Osteoblast (primary cell): ENCODE data around the gene NINJ1. TPM values are rescaled to one million over a fixed set of nuclear protein-coding genes. Genes with fewer than 3 reads are reported as not detected.

ENCODE experiments used
- DNase-seq: peaks from one replicate; pipeline ENCODE4 v3.0.0; 2011; ENCODE audit warnings: low spot score, mixed read lengths; ENCODE audit not compliant: insufficient read length; ENCODE audit errors: missing footprints
- H2AFZ ChIP-seq: 2 replicates; pipeline ENCODE4 v1.6.0; 2011; ENCODE audit warnings: mild to moderate bottlenecking, low read length
- H3K27ac ChIP-seq: 2 replicates; pipeline ENCODE4 v1.5.1; 2011; ENCODE audit warnings: mild to moderate bottlenecking, low read depth, low read length, moderate library complexity
- H3K27me3 ChIP-seq: 2 replicates; pipeline ENCODE4 v1.6.0; 2012; ENCODE audit warnings: mild to moderate bottlenecking, control low read depth, inconsistent platforms, low read length, moderate library complexity; ENCODE audit not compliant: insufficient read depth
- H3K36me3 ChIP-seq: 2 replicates; pipeline ENCODE4 v1.5.1; 2011; ENCODE audit warnings: mild to moderate bottlenecking, low read length, control low read depth, moderate library complexity; ENCODE audit not compliant: insufficient read depth
- H3K4me1 ChIP-seq: 2 replicates; pipeline ENCODE4 v1.5.1; 2011; ENCODE audit warnings: mild to moderate bottlenecking, low read length, control low read depth, moderate library complexity; ENCODE audit not compliant: insufficient read depth
- H3K4me2 ChIP-seq: 2 replicates; pipeline ENCODE4 v1.6.0; 2011; ENCODE audit warnings: mild to moderate bottlenecking, low read length; ENCODE audit not compliant: insufficient read depth
- H3K4me3 ChIP-seq: fragments of 200-600 bp; sonication (generic); 3 replicates; pipeline ENCODE4 v1.5.1; 2012; ENCODE audit warnings: mild to moderate bottlenecking, low read length, inconsistent platforms; ENCODE audit not compliant: insufficient read depth
- H3K79me2 ChIP-seq: 2 replicates; pipeline ENCODE4 v1.6.0; 2012; ENCODE audit warnings: mild to moderate bottlenecking, low read length, control low read depth, inconsistent platforms; ENCODE audit not compliant: insufficient read depth
- H3K9me3 ChIP-seq: 2 replicates; pipeline ENCODE4 v1.5.1; 2011; ENCODE audit warnings: low read depth, low read length, control low read depth
- H4K20me1 ChIP-seq: 2 replicates; pipeline ENCODE4 v1.6.0; 2012; ENCODE audit warnings: mild to moderate bottlenecking, low read length, control low read depth; ENCODE audit not compliant: insufficient read depth
- total RNA-seq: library from RNA; depleted of rRNA; stranded (reverse); fragments of >200 nt; gene quantifications from 2 replicates; pipeline ENCODE4 v1.2.3, GENCODE V29; 2012
- TF ChIP-seq, protein P1 (sequence below): IDR thresholded peaks from 2 replicates; pipeline ENCODE4 v1.5.1; 2011; ENCODE audit warnings: mild to moderate bottlenecking, low read depth, low read length, moderate library complexity; ENCODE audit errors: extremely low read depth

The NINJ1 gene
- total RNA-seq, 1 donor: 34.7 TPM

- Histone ChIP-seq H4K20me1 (no peaks in the 10 kb centered on the region), H3K27ac (no peak overlapping the region), H2AFZ (peak overlapping the region; percentile 91), H3K36me3 (no peaks in the 10 kb centered on the region), H3K27me3 (no peaks in the 10 kb centered on the region), H3K4me1 (no peaks in the 10 kb centered on the region), H3K4me3 (no peak overlapping the region), H3K9me3 (no peaks in the 10 kb centered on the region), H3K79me2 (no peaks in the 10 kb centered on the region), H3K4me2 (no peak overlapping the region)
- TF ChIP-seq, protein P1, sequence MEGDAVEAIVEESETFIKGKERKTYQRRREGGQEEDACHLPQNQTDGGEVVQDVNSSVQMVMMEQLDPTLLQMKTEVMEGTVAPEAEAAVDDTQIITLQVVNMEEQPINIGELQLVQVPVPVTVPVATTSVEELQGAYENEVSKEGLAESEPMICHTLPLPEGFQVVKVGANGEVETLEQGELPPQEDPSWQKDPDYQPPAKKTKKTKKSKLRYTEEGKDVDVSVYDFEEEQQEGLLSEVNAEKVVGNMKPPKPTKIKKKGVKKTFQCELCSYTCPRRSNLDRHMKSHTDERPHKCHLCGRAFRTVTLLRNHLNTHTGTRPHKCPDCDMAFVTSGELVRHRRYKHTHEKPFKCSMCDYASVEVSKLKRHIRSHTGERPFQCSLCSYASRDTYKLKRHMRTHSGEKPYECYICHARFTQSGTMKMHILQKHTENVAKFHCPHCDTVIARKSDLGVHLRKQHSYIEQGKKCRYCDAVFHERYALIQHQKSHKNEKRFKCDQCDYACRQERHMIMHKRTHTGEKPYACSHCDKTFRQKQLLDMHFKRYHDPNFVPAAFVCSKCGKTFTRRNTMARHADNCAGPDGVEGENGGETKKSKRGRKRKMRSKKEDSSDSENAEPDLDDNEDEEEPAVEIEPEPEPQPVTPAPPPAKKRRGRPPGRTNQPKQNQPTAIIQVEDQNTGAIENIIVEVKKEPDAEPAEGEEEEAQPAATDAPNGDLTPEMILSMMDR: no peak
- DNase-seq: peak; percentile 69
Observed at GRCh38 chr9:93143830-93144530, 9.9 kb upstream of the NINJ1 start.

DNA sequence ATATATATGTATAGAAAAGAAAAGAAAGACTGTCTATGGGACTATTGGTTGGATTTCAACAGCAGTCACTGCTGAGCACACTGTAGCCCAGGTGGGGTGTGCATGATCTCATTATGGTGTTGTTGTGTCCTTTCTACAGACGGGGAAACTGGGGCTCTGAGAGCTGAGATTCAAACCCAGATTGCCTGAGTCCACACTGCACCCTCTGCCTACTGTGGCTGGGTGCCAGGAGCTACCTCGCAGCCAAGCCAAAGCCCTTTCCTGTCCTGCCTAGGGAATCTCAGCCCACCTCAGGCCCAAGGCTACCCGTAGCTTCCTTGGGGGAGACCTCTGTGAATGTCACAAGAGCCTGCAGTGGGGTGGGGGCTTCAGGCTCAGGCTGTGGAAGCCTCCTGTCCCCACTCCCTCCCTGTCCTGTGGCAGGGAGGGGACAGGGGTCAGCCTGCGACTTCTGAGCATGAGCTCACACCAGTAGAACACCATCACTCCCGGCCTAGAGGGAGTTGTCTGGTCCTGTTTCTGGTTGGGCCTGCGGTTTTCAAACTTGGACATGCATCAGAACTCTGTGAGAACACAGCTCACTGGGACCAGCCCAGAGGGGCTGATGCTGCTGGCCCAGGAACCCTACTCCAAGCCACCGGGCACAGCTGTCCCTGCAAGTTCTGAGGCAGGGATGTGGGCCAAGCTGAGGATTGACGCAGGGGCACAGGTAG, 7.9 kb upstream of the NINJ1 start:
- TF ChIP-seq, protein P1: no peak

GRCh38 chr9:93139365-93140182, 5.5 kb upstream of the NINJ1 start:
- TF ChIP-seq, protein P1: no peak
- DNase-seq: peak; percentile 82
- H3K4me3 ChIP-seq: no peak overlapping the region

More for the DNA sequence above, 7.9 kb upstream of the NINJ1 start:
- Histone ChIP-seq H4K20me1 (no peaks in the 10 kb centered on the region), H3K36me3 (no peaks in the 10 kb centered on the region), H3K79me2 (no peaks in the 10 kb centered on the region), H3K9me3 (no peaks in the 10 kb centered on the region), H3K27ac (no peak overlapping the region), H3K27me3 (no peaks in the 10 kb centered on the region), H2AFZ (peak overlapping the region; percentile 22), H3K4me2 (no peak overlapping the region), H3K4me1 (no peaks in the 10 kb centered on the region), H3K4me3 (no peak overlapping the region)
- DNase-seq: peak; percentile 79

More at GRCh38 chr9:93139365-93140182, 5.5 kb upstream of the NINJ1 start:
- no peaks in the 10 kb centered on the region for H3K27me3 ChIP-seq
- H3K4me2 ChIP-seq: no peak overlapping the region
- H2AFZ ChIP-seq: no peak overlapping the region
- peaks cover 2% of the 10 kb centered on the region for H3K4me1 ChIP-seq
- H4K20me1 ChIP-seq: no peaks in the 10 kb centered on the region
- no peaks in the 10 kb centered on the region for H3K36me3 ChIP-seq
- no peaks in the 10 kb centered on the region for H3K9me3 ChIP-seq
- H3K79me2 ChIP-seq: no peaks in the 10 kb centered on the region
- no peak overlapping the region for H3K27ac ChIP-seq
